ENCODE measurements around the gene ZNF70. TPM values are rescaled to one million over a fixed set of nuclear protein-coding genes. Genes with fewer than 3 reads are reported as not detected.

The ZNF70 gene
- total RNA-seq, 1 donor from 2014 or later, result 4.1 TPM

- no peak for DNase-seq (ENCODE audit: low read depth)
- H3K36me3 ChIP-seq (ENCODE audit: control insufficient read depth, insufficient read depth, low read length), result no peaks in the 10 kb centered on the region
- no peak for TF ChIP-seq CTCF (IDR thresholded peaks at IDR 0.05; ENCODE audit: insufficient read depth, low read length, poor library complexity, severe bottlenecking)
- no peak overlapping the region for H3K4me3 ChIP-seq (ENCODE audit: low read depth, low read length)
- H3K27me3 ChIP-seq (ENCODE audit: control insufficient read depth, insufficient read depth, low read length), result no peaks in the 10 kb centered on the region
Observed at GRCh38 chr22:23722724-23723123, 28.2 kb downstream of the ZNF70 start.

- no peak for TF ChIP-seq CTCF (IDR thresholded peaks at IDR 0.05; ENCODE audit: insufficient read depth, low read length, poor library complexity, severe bottlenecking)
- H3K4me3 ChIP-seq (ENCODE audit: low read depth, low read length), result no peak overlapping the region
- DNase-seq (ENCODE audit: low read depth), result no peak
- no peaks in the 10 kb centered on the region for H3K27me3 ChIP-seq (ENCODE audit: control insufficient read depth, insufficient read depth, low read length)
- H3K36me3 ChIP-seq (ENCODE audit: control insufficient read depth, insufficient read depth, low read length), result no peaks in the 10 kb centered on the region
Observed at GRCh38 chr22:23722160-23722559, 28.8 kb downstream of the ZNF70 start.

GRCh38 chr22:23720855-23721254, 30.1 kb downstream of the ZNF70 start:
- TF ChIP-seq CTCF (IDR thresholded peaks at IDR 0.05; ENCODE audit: insufficient read depth, low read length, poor library complexity, severe bottlenecking), result no peak
- DNase-seq (ENCODE audit: low read depth), result no peak
- Histone ChIP-seq H3K27me3 (ENCODE audit: control insufficient read depth, insufficient read depth, low read length) (no peaks in the 10 kb centered on the region), H3K36me3 (ENCODE audit: control insufficient read depth, insufficient read depth, low read length) (no peaks in the 10 kb centered on the region), H3K4me3 (ENCODE audit: low read depth, low read length) (no peak overlapping the region)

GRCh38 chr22:23718371-23719165, 32.3 kb downstream of the ZNF70 start:
- DNase-seq (ENCODE audit: low read depth), result no peak
- Histone ChIP-seq H3K27me3 (ENCODE audit: control insufficient read depth, insufficient read depth, low read length) (no peaks in the 10 kb centered on the region), H3K36me3 (ENCODE audit: control insufficient read depth, insufficient read depth, low read length) (no peaks in the 10 kb centered on the region), H3K4me3 (ENCODE audit: low read depth, low read length) (no peak overlapping the region)
- no peak for TF ChIP-seq CTCF (IDR thresholded peaks at IDR 0.05; ENCODE audit: insufficient read depth, low read length, poor library complexity, severe bottlenecking)

DNA sequence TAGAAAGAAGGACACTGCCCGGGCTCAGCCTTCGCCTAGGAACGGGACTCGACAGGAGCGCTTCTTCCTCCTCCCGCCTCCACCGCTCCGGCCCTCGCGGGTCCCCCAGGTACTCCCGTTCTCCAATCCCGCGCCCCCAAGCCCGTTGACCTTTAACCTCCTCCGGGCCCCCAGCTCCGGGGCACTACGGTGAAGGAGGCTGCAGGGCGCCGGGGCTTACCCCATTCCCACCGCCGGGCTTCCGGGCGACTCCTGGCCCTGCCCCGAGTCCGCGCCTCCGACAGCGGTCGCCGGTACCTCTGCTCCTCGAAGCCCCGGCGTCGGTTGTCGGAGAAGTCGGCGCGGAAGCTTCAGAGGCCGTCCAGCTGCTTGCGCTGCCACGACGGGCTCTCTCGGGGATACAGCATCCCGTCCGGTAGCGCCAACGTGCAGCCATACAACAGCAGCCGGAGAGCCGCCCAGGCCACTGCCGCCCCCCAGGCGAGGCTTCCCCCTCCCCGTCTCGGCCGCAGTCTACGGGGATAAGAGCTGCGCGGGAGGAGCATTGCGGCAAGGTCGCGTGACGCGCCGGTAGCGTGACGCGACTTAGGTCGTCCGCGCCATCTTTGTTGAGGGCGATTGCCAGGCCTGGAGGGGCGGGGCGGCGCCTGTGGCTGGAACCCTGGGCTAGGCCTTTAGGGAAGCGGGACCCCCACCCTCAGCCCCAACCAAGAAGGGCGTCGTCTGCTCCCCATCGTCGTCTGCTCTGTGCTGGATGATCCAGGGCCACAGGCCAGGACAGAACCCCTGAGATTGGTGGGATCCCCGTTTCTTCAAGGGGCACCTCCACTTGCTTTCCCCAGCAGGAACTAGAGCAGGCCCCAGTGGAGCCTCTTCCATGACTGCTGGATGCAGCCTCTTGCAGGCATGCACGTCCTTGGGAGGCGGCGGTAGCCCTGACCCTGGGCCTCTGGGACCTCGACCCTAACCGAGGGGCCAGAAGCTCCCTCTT, 33.8 kb downstream of the ZNF70 start:
- peak overlapping the region; percentile 72 for H3K4me3 ChIP-seq (ENCODE audit: low read depth, low read length)
- H3K36me3 ChIP-seq (ENCODE audit: control insufficient read depth, insufficient read depth, low read length), result no peaks in the 10 kb centered on the region
- H3K27me3 ChIP-seq (ENCODE audit: control insufficient read depth, insufficient read depth, low read length), result no peaks in the 10 kb centered on the region
- peak; percentile 18 for DNase-seq (ENCODE audit: low read depth)
- TF ChIP-seq CTCF (IDR thresholded peaks at IDR 0.05; ENCODE audit: insufficient read depth, low read length, poor library complexity, severe bottlenecking), result no peak

All from kidney epithelial cell (primary cell).